SK-N-SH (cell line): ENCODE results near the gene PKNOX2. TPM values are rescaled to one million over a fixed set of nuclear protein-coding genes. Genes with fewer than 3 reads are reported as not detected.

Experiments
- CTCF ChIA-PET: fragments of 300-600, 350-600 bp; formaldehyde crosslinking; extraction: SDS; loops from one replicate; lab custom pipeline; 2021; lab: Yijun Ruan, JAX
- POLR2A ChIA-PET: fragments of 350-600 bp; sonication (Branson Sonifier 250); formaldehyde crosslinking; extraction: SDS; loops from one replicate; lab custom pipeline; 2020; ENCODE audit warnings: antibody characterized with exemption, inconsistent platforms; lab: Yijun Ruan, JAX
- DNase-seq: peaks from one replicate; pipeline ENCODE4 v3.0.0; 2012
- H2AFZ ChIP-seq: fragments of 200-600 bp; sonication (generic); 2 replicates; pipeline ENCODE4 v1.8.1; 2016; ENCODE audit warnings: antibody characterized with exemption, mild to moderate bottlenecking, low read depth
- H3F3A ChIP-seq: fragments of 200-600 bp; sonication (generic); replicated peaks from 2 replicates; pipeline ENCODE3; 2016; ENCODE audit warnings: antibody characterized with exemption, mild to moderate bottlenecking; ENCODE audit not compliant: insufficient read depth
- H3K27ac ChIP-seq, 2 experiments: fragments of 200-500 bp in 1 of 2; fragments of 200-600 bp in 1 of 2; sonication (Bioruptor generic) in 1 of 2; sonication (generic), shearing (Covaris generic) in 1 of 2; 2 replicates each; pipeline versions ENCODE4 v1.5.1 to v1.6.1; 2014 to 2016; ENCODE audit warnings: low read depth in 2 of 2, inconsistent platforms in 1 of 2, low read length in 1 of 2, mild to moderate bottlenecking in 1 of 2, mixed read lengths in 1 of 2
- H3K27me3 ChIP-seq: fragments of 200-600 bp; sonication (generic), shearing (Covaris generic); 2 replicates; pipeline ENCODE4 v1.6.1; 2016; ENCODE audit warnings: mixed run types; ENCODE audit not compliant: insufficient read depth
- H3K36me3 ChIP-seq, 2 experiments: fragments of 200-500 bp in 1 of 2; fragments of 200-600 bp in 1 of 2; sonication (Bioruptor generic) in 1 of 2; sonication (generic) in 1 of 2; replicated peaks in 1 of 2; 2 replicates each; pipeline versions ENCODE3 to v1.5.1; 2014 to 2016; ENCODE audit warnings: low read length in 1 of 2, mild to moderate bottlenecking in 1 of 2; ENCODE audit not compliant: insufficient read depth in 2 of 2, control insufficient read depth in 1 of 2
- H3K4me1 ChIP-seq, 2 experiments: fragments of 200-500 bp in 1 of 2; fragments of 200-600 bp in 1 of 2; sonication (Bioruptor generic) in 1 of 2; sonication (generic), shearing (Covaris generic) in 1 of 2; 2 replicates each; pipeline versions ENCODE4 v1.5.1 to v1.6.1; 2014 to 2016; ENCODE audit warnings: low read depth in 1 of 2, low read length in 1 of 2, mixed run types in 1 of 2; ENCODE audit not compliant: insufficient read depth in 2 of 2, control insufficient read depth in 1 of 2
- H3K4me2 ChIP-seq: fragments of 200-600 bp; sonication (generic), shearing (Covaris generic); 2 replicates; pipeline ENCODE4 v1.6.1; 2017; ENCODE audit warnings: mixed run types
- H3K4me3 ChIP-seq, 2 experiments: fragments of 200-500 bp in 1 of 2; fragments of 200-600 bp in 1 of 2; sonication (Bioruptor generic) in 1 of 2; sonication (generic), shearing (Covaris generic) in 1 of 2; 2 replicates each; pipeline versions ENCODE4 v1.5.1 to v1.8.1; 2014 to 2016; ENCODE audit warnings: low read depth in 2 of 2, inconsistent platforms in 1 of 2, low read length in 1 of 2, mild to moderate bottlenecking in 1 of 2, mixed read lengths in 1 of 2, moderate library complexity in 1 of 2
- H3K79me2 ChIP-seq: fragments of 200-600 bp; sonication (generic); 2 replicates; pipeline ENCODE4 v1.8.1; 2017; ENCODE audit warnings: mild to moderate bottlenecking; ENCODE audit not compliant: insufficient read depth
- H3K9ac ChIP-seq: fragments of 200-600 bp; sonication (generic); 2 replicates; pipeline ENCODE4 v1.6.1; 2017; ENCODE audit warnings: mixed run types
- H3K9me2 ChIP-seq: fragments of 200-600 bp; sonication (generic); 2 replicates; pipeline ENCODE4 v1.6.1; 2017; ENCODE audit warnings: mixed run types
- H3K9me3 ChIP-seq: fragments of 200-600 bp; sonication (generic); 2 replicates; pipeline ENCODE4 v1.6.1; 2017; ENCODE audit warnings: mixed run types, mild to moderate bottlenecking, moderate library complexity
- H4K20me1 ChIP-seq: fragments of 200-600 bp; sonication (generic); 2 replicates; pipeline ENCODE4 v1.6.1; 2017; ENCODE audit warnings: mild to moderate bottlenecking, mixed run types; ENCODE audit not compliant: insufficient read depth
- CHD2 ChIP-seq: fragments of 150-350 bp; IDR thresholded peaks from 2 replicates; pipeline ENCODE4 v1.6.1; 2018; ENCODE audit warnings: low read length; ENCODE audit not compliant: partially characterized antibody
- CTCF ChIP-seq: fragments of 200-600 bp; sonication (generic); IDR thresholded peaks from 2 replicates; pipeline ENCODE4 v1.6.1; 2017; ENCODE audit warnings: antibody characterized with exemption, mild to moderate bottlenecking, moderate library complexity
- EZH2phosphoT487 ChIP-seq: fragments of 200-600 bp; sonication (generic); IDR thresholded peaks from 2 replicates; pipeline ENCODE4 v1.6.1; 2017; ENCODE audit warnings: low read depth, mixed run types, mild to moderate bottlenecking, antibody characterized with exemption, moderate library complexity, borderline replicate concordance
- FOSL2 ChIP-seq: IDR thresholded peaks from 2 replicates; pipeline ENCODE4 v1.4.0; 2012; ENCODE audit warnings: low read depth, mild to moderate bottlenecking, moderate library complexity, borderline replicate concordance
- NFIC ChIP-seq: IDR thresholded peaks from 2 replicates; pipeline ENCODE4 v1.4.0; 2012; ENCODE audit warnings: borderline replicate concordance
- RXRA ChIP-seq: IDR thresholded peaks from 2 replicates; pipeline ENCODE4 v1.4.0; 2012; ENCODE audit warnings: low read depth, mild to moderate bottlenecking, borderline replicate concordance
- SIN3A ChIP-seq: IDR thresholded peaks from 2 replicates; pipeline ENCODE4 v1.6.1; 2012; ENCODE audit warnings: low read depth, mild to moderate bottlenecking, low read length, moderate library complexity, borderline replicate concordance
- TEAD4 ChIP-seq: IDR thresholded peaks from 2 replicates; pipeline ENCODE4 v1.4.0; 2012; ENCODE audit warnings: mild to moderate bottlenecking, borderline replicate concordance; ENCODE audit not compliant: insufficient read depth
- USF1 ChIP-seq: IDR thresholded peaks from 2 replicates; pipeline ENCODE4 v1.4.0; 2012; ENCODE audit warnings: low read depth, borderline replicate concordance
- YY1 ChIP-seq: IDR thresholded peaks from 2 replicates; pipeline ENCODE4 v1.4.0; 2012; ENCODE audit warnings: low read depth, mild to moderate bottlenecking
- WGBS: methylation state at CpG from one replicate; pipeline ENCODE4 v1.1.6; 2017; ENCODE audit warnings: low lambda C conversion rate; 5-methylcytosine and 5-hydroxymethylcytosine counted together
- polyA plus RNA-seq, 3 experiments: library from polyadenylated mRNA; depleted of rRNA; stranded (reverse); fragments of >200 nt; gene quantifications; 2 replicates each; pipeline ENCODE4 v1.2.3, GENCODE V29; 2012
- TF ChIP-seq, protein P1 (sequence below): IDR thresholded peaks from 2 replicates; pipeline ENCODE4; 2012
- TF ChIP-seq, protein P2 (sequence below): IDR thresholded peaks from 2 replicates; pipeline ENCODE4 v1.6.1; 2012; ENCODE audit warnings: mild to moderate bottlenecking, low read depth, low read length, moderate library complexity
- TF ChIP-seq, protein P3 (sequence below): fragments of 150-350 bp; IDR thresholded peaks from 2 replicates; pipeline ENCODE4 v1.6.1; 2016; ENCODE audit warnings: mild to moderate bottlenecking, low read depth, low read length

The PKNOX2 gene
- polyA plus RNA-seq, 1 of the 3 experiments (the other 2 are of a cell fraction): 0.02 TPM

- H3F3A ChIP-seq: peaks cover 4% of the 10 kb centered on the region
- H4K20me1 ChIP-seq: no peaks in the 10 kb centered on the region
- no peaks in the 10 kb centered on the region for H3K9me3 ChIP-seq
- TF ChIP-seq CTCF (no peak), RXRA (no peak), NFIC (no peak), TEAD4 (no peak), SIN3A (no peak)
- TF ChIP-seq, protein P1, sequence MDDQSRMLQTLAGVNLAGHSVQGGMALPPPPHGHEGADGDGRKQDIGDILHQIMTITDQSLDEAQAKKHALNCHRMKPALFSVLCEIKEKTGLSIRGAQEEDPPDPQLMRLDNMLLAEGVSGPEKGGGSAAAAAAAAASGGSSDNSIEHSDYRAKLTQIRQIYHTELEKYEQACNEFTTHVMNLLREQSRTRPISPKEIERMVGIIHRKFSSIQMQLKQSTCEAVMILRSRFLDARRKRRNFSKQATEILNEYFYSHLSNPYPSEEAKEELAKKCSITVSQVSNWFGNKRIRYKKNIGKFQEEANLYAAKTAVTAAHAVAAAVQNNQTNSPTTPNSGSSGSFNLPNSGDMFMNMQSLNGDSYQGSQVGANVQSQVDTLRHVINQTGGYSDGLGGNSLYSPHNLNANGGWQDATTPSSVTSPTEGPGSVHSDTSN: no peak
- ChIA-PET CTCF (interaction anchor here (0.8 to 1.7 kb wide), 5 partner anchors 9 to 299 kb away, joined by 3 to 8 read pairs (median 3); no protein-coding TSS in a partner anchor), POLR2A (no interaction called here)
- WGBS: 78% methylated on average over 22 of the region's 22 CpGs
- H3K27me3 ChIP-seq: no peaks in the 10 kb centered on the region
- no peaks in the 10 kb centered on the region for H3K36me3 ChIP-seq
- no peaks in the 10 kb centered on the region for H3K9me2 ChIP-seq
- H3K4me1 ChIP-seq: no peaks in the 10 kb centered on the region
- no peak overlapping the region for H3K27ac ChIP-seq
- no peak for DNase-seq
- no peaks in the 10 kb centered on the region for H3K79me2 ChIP-seq
- H3K4me2 ChIP-seq: no peak overlapping the region
- H3K9ac ChIP-seq: no peak overlapping the region
- no peak overlapping the region for H3K4me3 ChIP-seq
- H2AFZ ChIP-seq: no peak overlapping the region
Observed at GRCh38 chr11:125129316-125129993, 35.1 kb upstream of the PKNOX2 start.

GRCh38 chr11:125132071-125132470 lies 32.5 kb upstream of the PKNOX2 start:
- Histone ChIP-seq H3K9me2 (no peaks in the 10 kb centered on the region), H3K27ac (no peak overlapping the region), H3K4me3 (no peak overlapping the region), H3K9ac (no peak overlapping the region), H3K36me3 (no peaks in the 10 kb centered on the region), H3K9me3 (no peaks in the 10 kb centered on the region), H4K20me1 (no peaks in the 10 kb centered on the region), H3F3A (peaks cover 4% of the 10 kb centered on the region), H2AFZ (no peak overlapping the region), H3K27me3 (no peaks in the 10 kb centered on the region; the same call in 1 of the 2 replicates), H3K4me1 (no peaks in the 10 kb centered on the region), H3K4me2 (no peak overlapping the region), H3K79me2 (no peaks in the 10 kb centered on the region)
- WGBS: 32% methylated on average over 1 of the region's 1 CpG
- ChIA-PET CTCF (interaction anchor here (0.8 to 2.7 kb wide), 4 partner anchors 8 to 273 kb away, joined by 4 to 14 read pairs (median 5); no protein-coding TSS in a partner anchor), POLR2A (no interaction called here)
- TF ChIP-seq, protein P2, sequence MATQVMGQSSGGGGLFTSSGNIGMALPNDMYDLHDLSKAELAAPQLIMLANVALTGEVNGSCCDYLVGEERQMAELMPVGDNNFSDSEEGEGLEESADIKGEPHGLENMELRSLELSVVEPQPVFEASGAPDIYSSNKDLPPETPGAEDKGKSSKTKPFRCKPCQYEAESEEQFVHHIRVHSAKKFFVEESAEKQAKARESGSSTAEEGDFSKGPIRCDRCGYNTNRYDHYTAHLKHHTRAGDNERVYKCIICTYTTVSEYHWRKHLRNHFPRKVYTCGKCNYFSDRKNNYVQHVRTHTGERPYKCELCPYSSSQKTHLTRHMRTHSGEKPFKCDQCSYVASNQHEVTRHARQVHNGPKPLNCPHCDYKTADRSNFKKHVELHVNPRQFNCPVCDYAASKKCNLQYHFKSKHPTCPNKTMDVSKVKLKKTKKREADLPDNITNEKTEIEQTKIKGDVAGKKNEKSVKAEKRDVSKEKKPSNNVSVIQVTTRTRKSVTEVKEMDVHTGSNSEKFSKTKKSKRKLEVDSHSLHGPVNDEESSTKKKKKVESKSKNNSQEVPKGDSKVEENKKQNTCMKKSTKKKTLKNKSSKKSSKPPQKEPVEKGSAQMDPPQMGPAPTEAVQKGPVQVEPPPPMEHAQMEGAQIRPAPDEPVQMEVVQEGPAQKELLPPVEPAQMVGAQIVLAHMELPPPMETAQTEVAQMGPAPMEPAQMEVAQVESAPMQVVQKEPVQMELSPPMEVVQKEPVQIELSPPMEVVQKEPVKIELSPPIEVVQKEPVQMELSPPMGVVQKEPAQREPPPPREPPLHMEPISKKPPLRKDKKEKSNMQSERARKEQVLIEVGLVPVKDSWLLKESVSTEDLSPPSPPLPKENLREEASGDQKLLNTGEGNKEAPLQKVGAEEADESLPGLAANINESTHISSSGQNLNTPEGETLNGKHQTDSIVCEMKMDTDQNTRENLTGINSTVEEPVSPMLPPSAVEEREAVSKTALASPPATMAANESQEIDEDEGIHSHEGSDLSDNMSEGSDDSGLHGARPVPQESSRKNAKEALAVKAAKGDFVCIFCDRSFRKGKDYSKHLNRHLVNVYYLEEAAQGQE: no peak
- no peak for TF ChIP-seq RXRA
- no peak for TF ChIP-seq CHD2
- no peak for TF ChIP-seq EZH2phosphoT487
- TF ChIP-seq SIN3A: no peak
- TF ChIP-seq USF1: no peak
- TF ChIP-seq, protein P3, sequence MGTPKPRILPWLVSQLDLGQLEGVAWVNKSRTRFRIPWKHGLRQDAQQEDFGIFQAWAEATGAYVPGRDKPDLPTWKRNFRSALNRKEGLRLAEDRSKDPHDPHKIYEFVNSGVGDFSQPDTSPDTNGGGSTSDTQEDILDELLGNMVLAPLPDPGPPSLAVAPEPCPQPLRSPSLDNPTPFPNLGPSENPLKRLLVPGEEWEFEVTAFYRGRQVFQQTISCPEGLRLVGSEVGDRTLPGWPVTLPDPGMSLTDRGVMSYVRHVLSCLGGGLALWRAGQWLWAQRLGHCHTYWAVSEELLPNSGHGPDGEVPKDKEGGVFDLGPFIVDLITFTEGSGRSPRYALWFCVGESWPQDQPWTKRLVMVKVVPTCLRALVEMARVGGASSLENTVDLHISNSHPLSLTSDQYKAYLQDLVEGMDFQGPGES: no peak
- TF ChIP-seq FOSL2: no peak
- TF ChIP-seq YY1: no peak
- no peak for DNase-seq
